H9 (cell line): ENCODE measurements around the gene SNAPC2. TPM values are rescaled to one million over a fixed set of nuclear protein-coding genes. Genes with fewer than 3 reads are reported as not detected.

Experiments used
- DNase-seq: peaks from one replicate; pipeline ENCODE4 v3.0.0-alpha.2; 2017
- H2AFZ ChIP-seq: one replicate; pipeline ENCODE4 v1.6.1; 2013; ENCODE audit warnings: mild to moderate bottlenecking, low read length, control low read depth, moderate library complexity
- H2AK5ac ChIP-seq: 2 replicates; pipeline ENCODE4 v1.6.1; 2013; ENCODE audit warnings: low read length, control low read depth, mixed read lengths; ENCODE audit not compliant: insufficient read length
- H2BK120ac ChIP-seq: one replicate; pipeline ENCODE4 v1.6.1; 2013; ENCODE audit warnings: low read depth, mild to moderate bottlenecking, low read length, control low read depth, inconsistent platforms; ENCODE audit not compliant: poor library complexity, severe bottlenecking
- H2BK12ac ChIP-seq: 2 replicates; pipeline ENCODE4 v1.6.1; 2013; ENCODE audit warnings: low read length, control low read depth, mixed read lengths, low read depth; ENCODE audit not compliant: insufficient read length
- H2BK15ac ChIP-seq: 2 replicates; pipeline ENCODE4 v1.6.1; 2013; ENCODE audit warnings: low read depth, low read length, control low read depth
- H2BK20ac ChIP-seq: one replicate; pipeline ENCODE4 v1.6.1; 2013; ENCODE audit warnings: low read depth, mild to moderate bottlenecking, low read length, control low read depth, inconsistent platforms; ENCODE audit not compliant: poor library complexity, severe bottlenecking
- H2BK5ac ChIP-seq: 2 replicates; pipeline ENCODE4 v1.6.1; 2013; ENCODE audit warnings: low read length, control low read depth, mixed read lengths; ENCODE audit not compliant: insufficient read length
- H3K14ac ChIP-seq: 2 replicates; pipeline ENCODE4 v1.6.1; 2013; ENCODE audit warnings: low read length, control low read depth; ENCODE audit not compliant: insufficient read depth
- H3K18ac ChIP-seq: 2 replicates; pipeline ENCODE4 v1.6.1; 2013; ENCODE audit warnings: low read depth, mild to moderate bottlenecking, mixed read lengths, low read length, control low read depth; ENCODE audit not compliant: insufficient read length
- H3K23ac ChIP-seq: 2 replicates; pipeline ENCODE4 v1.6.1; 2013; ENCODE audit warnings: low read length, control low read depth, mixed read lengths, low read depth; ENCODE audit not compliant: insufficient read length
- H3K23me2 ChIP-seq: 2 replicates; pipeline ENCODE4 v1.6.1; 2013; ENCODE audit warnings: low read depth, mild to moderate bottlenecking, mixed read lengths, low read length, control low read depth; ENCODE audit not compliant: insufficient read length, poor library complexity, severe bottlenecking
- H3K27ac ChIP-seq: 2 replicates; pipeline ENCODE4 v1.5.1; 2013; ENCODE audit warnings: low read length, control low read depth, mixed read lengths, low read depth; ENCODE audit not compliant: insufficient read length
- H3K27me3 ChIP-seq: 2 replicates; pipeline ENCODE4 v1.6.1; 2013; ENCODE audit warnings: low read length, control low read depth, inconsistent platforms; ENCODE audit not compliant: insufficient read depth
- H3K4ac ChIP-seq: 2 replicates; pipeline ENCODE4 v1.6.1; 2013; ENCODE audit warnings: low read depth, mild to moderate bottlenecking, control low read depth, inconsistent platforms, low read length, moderate library complexity
- H3K4me1 ChIP-seq: 2 replicates; pipeline ENCODE4 v1.6.1; 2013; ENCODE audit warnings: low read length, control low read depth, inconsistent platforms; ENCODE audit not compliant: insufficient read depth
- H3K4me2 ChIP-seq: 2 replicates; pipeline ENCODE4 v1.6.1; 2013; ENCODE audit warnings: low read length, control low read depth, mixed read lengths; ENCODE audit not compliant: insufficient read length, insufficient read depth
- H3K56ac ChIP-seq: 2 replicates; pipeline ENCODE4 v1.6.1; 2013; ENCODE audit warnings: low read depth, mild to moderate bottlenecking, mixed read lengths, low read length, control low read depth; ENCODE audit not compliant: insufficient read length
- H3K79me1 ChIP-seq: 2 replicates; pipeline ENCODE4 v1.6.1; 2013; ENCODE audit warnings: low read depth, mild to moderate bottlenecking, moderate library complexity, low read length, control low read depth, inconsistent platforms; ENCODE audit not compliant: insufficient read depth, poor library complexity, severe bottlenecking
- H3K79me2 ChIP-seq: 2 replicates; pipeline ENCODE4 v1.6.1; 2013; ENCODE audit warnings: low read length, control low read depth, inconsistent platforms; ENCODE audit not compliant: insufficient read depth
- H3K9ac ChIP-seq: 2 replicates; pipeline ENCODE4 v1.6.1; 2013; ENCODE audit warnings: low read length, control low read depth, mixed read lengths; ENCODE audit not compliant: insufficient read length; ENCODE audit errors: extremely low read depth
- H3K9me3 ChIP-seq: one replicate; pipeline ENCODE4 v1.6.1; 2013; ENCODE audit warnings: low read depth, low read length, inconsistent platforms; ENCODE audit not compliant: control insufficient read depth
- H3T11ph ChIP-seq: one replicate; pipeline ENCODE4 v1.6.1; 2013; ENCODE audit warnings: mild to moderate bottlenecking, low read length, control low read depth, inconsistent platforms
- H4K20me1 ChIP-seq: one replicate; pipeline ENCODE4 v1.6.1; 2013; ENCODE audit not compliant: control insufficient read depth, insufficient read length, insufficient read depth
- H4K5ac ChIP-seq: 2 replicates; pipeline ENCODE4 v1.6.1; 2013; ENCODE audit warnings: low read depth, mild to moderate bottlenecking, mixed read lengths, low read length, control low read depth; ENCODE audit not compliant: insufficient read length
- H4K8ac ChIP-seq: replicated peaks from 2 replicates; pipeline ENCODE4 v1.6.1; 2013; ENCODE audit warnings: low read length, control low read depth, mixed read lengths, low read depth; ENCODE audit not compliant: insufficient read length
- H4K91ac ChIP-seq: 2 replicates; pipeline ENCODE4 v1.6.1; 2013; ENCODE audit warnings: low read depth, mild to moderate bottlenecking, moderate library complexity, mixed read lengths, low read length, control low read depth; ENCODE audit not compliant: insufficient read length
- H3K27ac Mint-ChIP-seq, 3 experiments: 2 replicates in 2 of 3; 3 replicates in 1 of 3; pipeline ENCODE4 v1.8.0; 2020 to 2021; ENCODE audit warnings: mixed read lengths in 3 of 3, mild to moderate bottlenecking in 1 of 3, moderate library complexity in 1 of 3
- H3K27me3 Mint-ChIP-seq: 2 replicates; pipeline ENCODE4 v1.8.0; 2021; ENCODE audit warnings: low read depth, mild to moderate bottlenecking, moderate library complexity, mixed read lengths
- H3K36me3 Mint-ChIP-seq, 3 experiments: 2 replicates in 2 of 3; 3 replicates in 1 of 3; pipeline ENCODE4 v1.8.0; 2020 to 2021; ENCODE audit warnings: low read depth in 3 of 3, mixed read lengths in 3 of 3; ENCODE audit not compliant: insufficient read depth in 1 of 3
- H3K4me1 Mint-ChIP-seq, 2 experiments: 2 replicates each; pipeline ENCODE4 v1.8.0; 2020; ENCODE audit warnings: mixed read lengths in 2 of 2
- H3K4me3 Mint-ChIP-seq, 2 experiments: 2 replicates in 1 of 2; 3 replicates in 1 of 2; pipeline ENCODE4 v1.8.0; 2020 to 2021; ENCODE audit warnings: mild to moderate bottlenecking in 2 of 2, mixed read lengths in 2 of 2, moderate library complexity in 1 of 2
- H3K9me3 Mint-ChIP-seq, 2 experiments: 2 replicates in 1 of 2; 3 replicates in 1 of 2; pipeline ENCODE4 v1.8.0; 2020; ENCODE audit warnings: mild to moderate bottlenecking in 2 of 2, mixed read lengths in 2 of 2, moderate library complexity in 1 of 2
- CTCF ChIP-seq: fragments of 200-600 bp; sonication (generic); conservative IDR thresholded peaks from 3 replicates; pipeline ENCODE4 v1.8.0; 2021; ENCODE audit warnings: antibody characterized with exemption, mild to moderate bottlenecking
- WGBS: extraction: QIAGEN DNeasy Blood & Tissue Kit; methylation state at CpG from one replicate; pipeline ENCODE4 v1.1.7; 2013; ENCODE audit warnings: missing lambda C conversion rate, low lambda C conversion rate, mixed read lengths; ENCODE audit not compliant: insufficient read length; ENCODE audit errors: extremely low coverage; 5-methylcytosine and 5-hydroxymethylcytosine counted together
- total RNA-seq: library from RNA; stranded (reverse); gene quantifications from 2 replicates; pipeline ENCODE4 v1.2.1, GENCODE V29; 2021

Gene SNAPC2
- total RNA-seq, 1 experiment from 2014 or later = 17.8 TPM

- no peak overlapping the region; a peak in 1 of 7 replicates for H3K27ac Mint-ChIP-seq
- no peak overlapping the region for H2BK20ac ChIP-seq
- H3K4me1 ChIP-seq = no peaks in the 10 kb centered on the region
Observed at GRCh38 chr19:7881910-7882309, 38.2 kb upstream of the SNAPC2 start.

More at GRCh38 chr19:7881910-7882309, 38.2 kb upstream of the SNAPC2 start:
- Mint-ChIP-seq H3K4me1 (no peaks in the 10 kb centered on the region), H3K9me3 (peaks cover 5 to 10% of the 10 kb centered on the region in 2 experiments; a peak in 3 of 5 replicates), H3K36me3 (no peaks in the 10 kb centered on the region), H3K4me3 (no peak overlapping the region), H3K27me3 (peaks cover 15% of the 10 kb centered on the region)
- Histone ChIP-seq H2BK120ac (no peak overlapping the region), H3K56ac (no peak overlapping the region), H3K27me3 (no peaks in the 10 kb centered on the region), H3K79me2 (no peaks in the 10 kb centered on the region), H3K23me2 (no peaks in the 10 kb centered on the region), H3K9ac (no peak overlapping the region), H3K4ac (no peak overlapping the region), H2BK12ac (no peak overlapping the region), H3K23ac (no peak overlapping the region), H3K27ac (no peak overlapping the region), H2AFZ (no peak overlapping the region), H2BK5ac (no peak overlapping the region), H3K9me3 (no peaks in the 10 kb centered on the region), H4K91ac (no peak overlapping the region), H3K18ac (no peak overlapping the region), H4K8ac (no peak overlapping the region), H2BK15ac (no peak overlapping the region), H3K79me1 (no peaks in the 10 kb centered on the region), H3T11ph (no peak overlapping the region), H2AK5ac (no peak overlapping the region), H4K20me1 (no peaks in the 10 kb centered on the region), H3K14ac (no peak overlapping the region), H4K5ac (no peak overlapping the region), H3K4me2 (no peak overlapping the region)
- DNase-seq = no peak
- WGBS = no CpG with 5 or more reads among the region's 3 CpGs
- no peak for TF ChIP-seq CTCF
